ENCODE results near the gene MLN.

GRCh38 chr6:33776764-33777163, 27.0 kb downstream of the MLN start:
- TF ChIP-seq, protein P1, sequence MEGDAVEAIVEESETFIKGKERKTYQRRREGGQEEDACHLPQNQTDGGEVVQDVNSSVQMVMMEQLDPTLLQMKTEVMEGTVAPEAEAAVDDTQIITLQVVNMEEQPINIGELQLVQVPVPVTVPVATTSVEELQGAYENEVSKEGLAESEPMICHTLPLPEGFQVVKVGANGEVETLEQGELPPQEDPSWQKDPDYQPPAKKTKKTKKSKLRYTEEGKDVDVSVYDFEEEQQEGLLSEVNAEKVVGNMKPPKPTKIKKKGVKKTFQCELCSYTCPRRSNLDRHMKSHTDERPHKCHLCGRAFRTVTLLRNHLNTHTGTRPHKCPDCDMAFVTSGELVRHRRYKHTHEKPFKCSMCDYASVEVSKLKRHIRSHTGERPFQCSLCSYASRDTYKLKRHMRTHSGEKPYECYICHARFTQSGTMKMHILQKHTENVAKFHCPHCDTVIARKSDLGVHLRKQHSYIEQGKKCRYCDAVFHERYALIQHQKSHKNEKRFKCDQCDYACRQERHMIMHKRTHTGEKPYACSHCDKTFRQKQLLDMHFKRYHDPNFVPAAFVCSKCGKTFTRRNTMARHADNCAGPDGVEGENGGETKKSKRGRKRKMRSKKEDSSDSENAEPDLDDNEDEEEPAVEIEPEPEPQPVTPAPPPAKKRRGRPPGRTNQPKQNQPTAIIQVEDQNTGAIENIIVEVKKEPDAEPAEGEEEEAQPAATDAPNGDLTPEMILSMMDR (conservative IDR thresholded peaks at IDR 0.05; ENCODE audit: low read length) = no peak
- TF ChIP-seq EZH2phosphoT487 (IDR thresholded peaks at IDR 0.05; ENCODE audit: borderline replicate concordance) = no peak
